Measurements from ENCODE around the gene CHRNA4. TPM values are rescaled to one million over a fixed set of nuclear protein-coding genes. Genes with fewer than 3 reads are reported as not detected.

Gene CHRNA4
- total and polyA plus RNA-seq, 7 donors, result 0.01 to 0.41 (median 0.24) TPM; not detected in 4

DNA sequence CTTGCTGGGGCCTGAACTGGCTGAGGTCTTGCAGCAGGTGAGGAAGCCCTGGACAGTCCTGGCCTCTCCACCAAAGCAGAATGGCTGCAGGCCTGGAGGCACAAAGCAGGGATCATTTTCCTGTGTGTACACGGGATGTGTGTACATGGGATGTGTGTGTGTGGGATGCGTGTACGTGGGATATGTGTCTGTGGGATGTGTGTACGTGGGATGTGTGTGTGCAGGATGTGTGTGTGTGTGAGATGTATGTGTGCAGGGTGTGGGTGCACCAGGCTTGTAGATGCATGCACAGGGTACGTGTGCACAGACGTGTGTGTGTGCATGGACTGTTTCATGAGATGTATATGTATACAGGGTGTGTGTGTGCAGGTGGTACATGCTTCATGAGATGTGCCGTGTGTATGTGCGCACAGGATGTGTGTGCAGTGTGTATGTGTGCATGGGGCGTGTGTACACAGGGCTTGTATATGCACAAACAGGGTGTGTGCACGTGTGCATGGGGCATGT lies 7.9 kb upstream of the CHRNA4 start:
- intact Hi-C loops (cut with DNase I), result no loop called here
- no peak overlapping the region for H3K27ac ChIP-seq
- WGBS, 3 donors, result 89 to 95% (median 91%) methylated on average over 10 of the region's 10 CpGs
- H3K9me3 ChIP-seq, result no peaks in the 10 kb centered on the region
- DNase-seq, result no peak
- peaks cover 0 to 52% (median 4%) of the 10 kb centered on the region in 3 donors for H3K27me3 ChIP-seq (ENCODE audit: insufficient read depth in 3 of 3, low read length in 2 of 3)
- H3K4me3 ChIP-seq, result no peak overlapping the region
- ATAC-seq, result peak in 1 of 4 donors; percentile 12
- no peaks in the 10 kb centered on the region for H3K36me3 ChIP-seq (ENCODE audit: insufficient read depth in 1 of 2, low read depth in 1 of 2)
- no peaks in the 10 kb centered on the region for H3K4me1 ChIP-seq
- TF ChIP-seq, protein P1, sequence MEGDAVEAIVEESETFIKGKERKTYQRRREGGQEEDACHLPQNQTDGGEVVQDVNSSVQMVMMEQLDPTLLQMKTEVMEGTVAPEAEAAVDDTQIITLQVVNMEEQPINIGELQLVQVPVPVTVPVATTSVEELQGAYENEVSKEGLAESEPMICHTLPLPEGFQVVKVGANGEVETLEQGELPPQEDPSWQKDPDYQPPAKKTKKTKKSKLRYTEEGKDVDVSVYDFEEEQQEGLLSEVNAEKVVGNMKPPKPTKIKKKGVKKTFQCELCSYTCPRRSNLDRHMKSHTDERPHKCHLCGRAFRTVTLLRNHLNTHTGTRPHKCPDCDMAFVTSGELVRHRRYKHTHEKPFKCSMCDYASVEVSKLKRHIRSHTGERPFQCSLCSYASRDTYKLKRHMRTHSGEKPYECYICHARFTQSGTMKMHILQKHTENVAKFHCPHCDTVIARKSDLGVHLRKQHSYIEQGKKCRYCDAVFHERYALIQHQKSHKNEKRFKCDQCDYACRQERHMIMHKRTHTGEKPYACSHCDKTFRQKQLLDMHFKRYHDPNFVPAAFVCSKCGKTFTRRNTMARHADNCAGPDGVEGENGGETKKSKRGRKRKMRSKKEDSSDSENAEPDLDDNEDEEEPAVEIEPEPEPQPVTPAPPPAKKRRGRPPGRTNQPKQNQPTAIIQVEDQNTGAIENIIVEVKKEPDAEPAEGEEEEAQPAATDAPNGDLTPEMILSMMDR (IDR thresholded peaks at IDR 0.05), result no peak

DNA sequence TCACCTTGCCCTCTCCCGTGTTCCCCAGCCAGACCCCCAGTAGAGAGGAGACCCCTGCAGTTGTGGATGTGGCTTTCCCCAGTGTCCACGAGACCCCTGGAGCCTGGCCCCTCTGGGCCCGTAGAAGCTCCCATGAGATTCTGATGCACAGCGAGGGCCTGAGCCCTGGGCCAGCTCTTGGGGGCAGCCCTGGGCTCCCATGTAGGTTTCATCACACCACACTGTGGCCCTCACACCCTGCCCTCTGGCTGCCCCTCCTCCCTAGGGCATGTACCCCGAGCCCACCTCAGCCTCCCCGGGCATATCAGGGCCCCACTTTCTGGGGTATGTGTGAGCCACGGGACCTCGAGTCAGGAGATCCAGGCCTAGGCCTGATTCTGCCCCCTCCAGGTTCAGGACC lies 7.0 kb upstream of the CHRNA4 start:
- Histone ChIP-seq H3K36me3 (ENCODE audit: insufficient read depth in 1 of 2, low read depth in 1 of 2) (no peaks in the 10 kb centered on the region), H3K9me3 (no peaks in the 10 kb centered on the region), H3K27me3 (ENCODE audit: insufficient read depth in 3 of 3, low read length in 2 of 3) (peaks cover 0 to 50% (median 10%) of the 10 kb centered on the region in 3 donors), H3K27ac (no peak overlapping the region), H3K4me3 (no peak overlapping the region), H3K4me1 (no peaks in the 10 kb centered on the region)
- no peak for ATAC-seq
- intact Hi-C loops (cut with DNase I), result no loop called here
- WGBS, 3 donors, result 82 to 87% (median 83%) methylated on average over 7 to 8 of the region's 8 CpGs
- TF ChIP-seq, protein P1 (IDR thresholded peaks at IDR 0.05), result no peak
- DNase-seq, result no peak

DNA sequence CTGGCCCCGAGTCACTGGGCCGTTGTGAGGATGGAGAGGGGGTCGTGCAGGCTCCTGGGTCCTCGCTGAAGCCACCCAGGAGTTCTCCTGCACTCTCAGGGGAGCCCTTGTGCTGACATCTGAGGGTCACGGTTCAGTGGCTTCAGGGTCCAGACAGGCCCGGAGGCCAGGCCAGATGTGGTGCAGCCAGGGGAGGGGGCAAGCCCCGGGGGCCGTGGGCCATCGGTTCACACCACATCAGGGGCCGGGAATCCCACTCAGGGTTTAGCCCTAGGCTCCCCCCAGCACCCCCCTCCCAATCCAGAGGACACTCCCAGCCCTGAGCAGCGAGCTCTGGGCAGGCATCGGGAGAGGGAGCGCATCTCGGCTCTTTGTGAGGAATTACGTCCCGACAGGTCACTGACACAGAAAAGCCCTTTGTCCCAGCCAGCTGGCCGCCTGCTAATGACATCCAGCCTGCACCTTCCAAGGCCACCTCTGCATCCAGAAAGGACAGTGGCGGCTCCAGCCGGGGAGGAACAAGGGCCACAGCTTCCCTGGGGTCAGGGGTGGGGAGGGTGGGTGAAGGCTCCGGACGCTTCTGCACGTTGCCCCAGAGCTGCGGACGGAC lies 6.4 kb upstream of the CHRNA4 start:
- Histone ChIP-seq H3K4me1 (no peaks in the 10 kb centered on the region), H3K9me3 (no peaks in the 10 kb centered on the region), H3K4me3 (no peak overlapping the region), H3K27ac (no peak overlapping the region), H3K36me3 (ENCODE audit: insufficient read depth in 1 of 2, low read depth in 1 of 2) (no peaks in the 10 kb centered on the region), H3K27me3 (ENCODE audit: insufficient read depth in 3 of 3, low read length in 2 of 3) (peaks cover 0 to 53% (median 11%) of the 10 kb centered on the region in 3 donors)
- DNase-seq (no peak), ATAC-seq (no peak)
- intact Hi-C loops (cut with DNase I), result no loop called here
- TF ChIP-seq, protein P1 (IDR thresholded peaks at IDR 0.05), result no peak
- WGBS, 3 donors, result 56 to 62% (median 58%) methylated on average over 22 to 24 of the region's 24 CpGs

DNA sequence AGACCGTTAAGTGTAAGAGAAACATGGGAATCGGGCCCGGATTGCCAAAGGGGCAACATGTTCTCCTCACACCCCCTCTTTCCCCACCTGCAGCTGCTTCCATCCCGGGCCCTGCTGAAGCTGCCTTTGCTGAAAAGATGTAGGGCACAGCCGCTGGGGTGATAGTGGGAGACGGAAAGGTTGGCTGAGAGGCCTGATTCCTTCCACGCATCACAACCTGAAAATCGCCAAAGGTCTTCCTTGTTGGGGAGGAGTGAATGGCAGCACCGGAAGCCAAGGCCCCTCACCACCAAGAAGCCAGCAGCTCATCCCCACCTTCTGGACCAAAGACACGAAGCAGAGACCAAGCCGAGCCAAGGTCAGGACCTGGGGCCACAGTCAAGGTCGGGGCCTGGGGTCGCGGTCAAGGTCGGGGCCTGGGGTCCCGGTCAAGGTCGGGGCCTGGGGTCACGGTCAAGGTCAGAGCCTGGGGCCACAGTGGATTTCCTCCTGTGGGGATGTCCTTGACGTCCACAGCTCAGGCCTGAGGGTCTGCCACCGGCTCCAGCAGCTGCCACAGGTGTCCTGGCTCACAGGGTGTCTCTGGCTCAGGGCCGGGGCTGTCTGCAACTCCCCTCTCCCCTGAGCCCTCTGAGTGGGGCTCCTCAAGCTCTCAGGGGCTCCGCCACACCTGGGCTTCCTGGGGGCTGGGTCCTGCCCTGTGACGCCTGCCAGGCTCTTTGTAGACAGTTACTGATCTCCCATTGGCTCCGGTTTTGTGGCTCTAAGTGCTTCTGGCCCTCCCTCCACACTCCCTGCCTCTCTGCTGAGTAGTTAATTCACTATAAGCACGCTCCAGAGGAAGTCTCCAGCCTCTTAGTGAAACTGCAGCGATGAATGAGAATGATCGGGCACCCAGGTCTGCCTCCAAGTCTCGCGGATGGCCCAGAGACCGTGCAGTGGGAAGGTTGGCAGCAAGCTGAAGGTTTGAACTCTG lies 5.5 kb upstream of the CHRNA4 start:
- WGBS, 3 donors, result 72 to 74% (median 72%) methylated on average over 29 to 30 of the region's 30 CpGs
- ATAC-seq (no peak), DNase-seq (no peak)
- Histone ChIP-seq H3K9me3 (no peaks in the 10 kb centered on the region), H3K4me3 (no peak overlapping the region), H3K36me3 (ENCODE audit: insufficient read depth in 1 of 2, low read depth in 1 of 2) (no peaks in the 10 kb centered on the region), H3K27me3 (ENCODE audit: insufficient read depth in 3 of 3, low read length in 2 of 3) (peaks cover 0 to 58% (median 16%) of the 10 kb centered on the region in 3 donors), H3K27ac (no peak overlapping the region), H3K4me1 (no peaks in the 10 kb centered on the region)
- intact Hi-C loops (cut with DNase I), result no loop called here
- TF ChIP-seq, protein P1 (IDR thresholded peaks at IDR 0.05), result no peak

Measured in psoas muscle (tissue), 8 donors.